ENCODE results near the gene MSL1. TPM values are rescaled to one million over a fixed set of nuclear protein-coding genes. Genes with fewer than 3 reads are reported as not detected.

The MSL1 gene
- total and polyA plus RNA-seq, 4 experiments from 2014 or later, result 6.0 to 133 (median 69.3) TPM

GRCh38 chr17:40095944-40096791 is 25.6 kb upstream of the MSL1 start:
- Histone ChIP-seq H3K4me3 (ENCODE audit: low read length in 2 of 2) (peak overlapping the region; percentile 43 to 65), H3K27me3 (ENCODE audit: insufficient read depth, low read length) (no peaks in the 10 kb centered on the region), H3K9me3 (ENCODE audit: control insufficient read depth in 1 of 2, low read length in 2 of 2) (no peaks in the 10 kb centered on the region), H3K27ac (ENCODE audit: low read depth, low read length) (peak overlapping the region; percentile 92), H3K36me3 (ENCODE audit: insufficient read depth, low read length) (peaks cover 25% of the 10 kb centered on the region), H3K4me1 (ENCODE audit: insufficient read depth, low read length) (peaks cover 74% of the 10 kb centered on the region)
- ChIA-PET POLR2A (ENCODE audit: partially characterized antibody) (interaction anchor here (0.6 to 16.2 kb wide), 15 partner anchors 9 to 451 kb away, joined by 3 to 494 read pairs (median 6); partner anchors contain the start of genes CASC3, MED24, MSL1 and THRA), CTCF (ENCODE audit: partially characterized antibody) (interaction anchor here (0.6 to 21.9 kb wide), 7 partner anchors 11 to 67 kb away, joined by 3 to 543 read pairs (median 9); partner anchors contain the start of gene THRA)
- DNase-seq, result peak; percentile 91 to 99 (median 97)
- no peaks in the 10 kb centered on the region for H3K9me3 Mint-ChIP-seq
- H3K4me3 Mint-ChIP-seq, result peak overlapping the region; percentile 80 to 99 (median 92)
- intact Hi-C loops (cut with micrococcal nuclease), result loop anchor here (1.0 kb wide), 1 partner anchor 44 kb away; the partner anchor contains the start of gene CASC3
- H3K27ac Mint-ChIP-seq, result peak overlapping the region; percentile 86 to 99 (median 95)
- H3K27me3 Mint-ChIP-seq, result no peaks in the 10 kb centered on the region
- H3K4me1 Mint-ChIP-seq, result peaks cover 54 to 81% (median 67%) of the 10 kb centered on the region in 4 donors
- peaks cover 36 to 48% of the 10 kb centered on the region in 2 donors for H3K36me3 Mint-ChIP-seq

DNA sequence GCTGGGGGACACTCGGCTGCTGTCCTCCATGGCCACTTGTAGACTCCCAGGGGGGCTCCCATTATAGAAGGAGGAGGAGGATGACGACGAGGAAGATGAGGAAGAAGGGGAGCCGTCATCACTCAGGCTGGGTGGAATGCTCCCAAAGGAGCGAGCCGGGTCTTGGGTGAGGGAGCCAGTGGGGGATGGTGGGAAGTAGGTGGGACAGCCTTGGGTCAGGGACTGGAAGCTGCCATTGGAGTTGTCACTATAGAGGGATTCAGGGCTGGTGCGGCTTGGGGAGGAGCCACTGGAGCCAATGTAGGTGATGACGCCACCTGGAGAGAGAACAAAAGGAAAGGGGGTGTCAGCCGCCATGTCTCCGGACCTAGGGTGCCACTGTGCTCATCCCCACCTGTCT is 24.7 kb upstream of the MSL1 start:
- CTCF ChIA-PET (ENCODE audit: partially characterized antibody), result interaction anchor here (1.4 to 21.9 kb wide), 4 partner anchors 10 to 29 kb away, joined by 3 to 543 read pairs (median 132); partner anchors contain the start of gene THRA
- intact Hi-C loops (cut with micrococcal nuclease), result no loop called here
- H3K4me1 Mint-ChIP-seq, result peaks cover 60 to 87% (median 72%) of the 10 kb centered on the region in 4 donors
- POLR2A ChIA-PET (ENCODE audit: partially characterized antibody), result interaction anchor here (1.1 to 16.2 kb wide), 7 partner anchors 11 to 122 kb away, joined by 6 to 494 read pairs (median 69); partner anchors contain the start of genes CASC3, MED24, MSL1 and THRA
- Histone ChIP-seq H3K27ac (ENCODE audit: low read depth, low read length) (peak overlapping the region; percentile 92), H3K9me3 (ENCODE audit: control insufficient read depth in 1 of 2, low read length in 2 of 2) (no peaks in the 10 kb centered on the region), H3K27me3 (ENCODE audit: insufficient read depth, low read length) (no peaks in the 10 kb centered on the region), H3K36me3 (ENCODE audit: insufficient read depth, low read length) (peaks cover 25% of the 10 kb centered on the region), H3K4me3 (ENCODE audit: low read length in 2 of 2) (peak overlapping the region; percentile 34 to 65), H3K4me1 (ENCODE audit: insufficient read depth, low read length) (peaks cover 82% of the 10 kb centered on the region)
- H3K27me3 Mint-ChIP-seq, result no peaks in the 10 kb centered on the region
- DNase-seq, result peak in 1 of 5 donors; percentile 43
- peak overlapping the region in 7 of 8 donors; percentile 48 to 99 (median 97) for H3K4me3 Mint-ChIP-seq
- peaks cover 36 to 43% of the 10 kb centered on the region in 2 donors for H3K36me3 Mint-ChIP-seq
- H3K27ac Mint-ChIP-seq, result peak overlapping the region; percentile 86 to 99 (median 95)
- H3K9me3 Mint-ChIP-seq, result no peaks in the 10 kb centered on the region

DNA sequence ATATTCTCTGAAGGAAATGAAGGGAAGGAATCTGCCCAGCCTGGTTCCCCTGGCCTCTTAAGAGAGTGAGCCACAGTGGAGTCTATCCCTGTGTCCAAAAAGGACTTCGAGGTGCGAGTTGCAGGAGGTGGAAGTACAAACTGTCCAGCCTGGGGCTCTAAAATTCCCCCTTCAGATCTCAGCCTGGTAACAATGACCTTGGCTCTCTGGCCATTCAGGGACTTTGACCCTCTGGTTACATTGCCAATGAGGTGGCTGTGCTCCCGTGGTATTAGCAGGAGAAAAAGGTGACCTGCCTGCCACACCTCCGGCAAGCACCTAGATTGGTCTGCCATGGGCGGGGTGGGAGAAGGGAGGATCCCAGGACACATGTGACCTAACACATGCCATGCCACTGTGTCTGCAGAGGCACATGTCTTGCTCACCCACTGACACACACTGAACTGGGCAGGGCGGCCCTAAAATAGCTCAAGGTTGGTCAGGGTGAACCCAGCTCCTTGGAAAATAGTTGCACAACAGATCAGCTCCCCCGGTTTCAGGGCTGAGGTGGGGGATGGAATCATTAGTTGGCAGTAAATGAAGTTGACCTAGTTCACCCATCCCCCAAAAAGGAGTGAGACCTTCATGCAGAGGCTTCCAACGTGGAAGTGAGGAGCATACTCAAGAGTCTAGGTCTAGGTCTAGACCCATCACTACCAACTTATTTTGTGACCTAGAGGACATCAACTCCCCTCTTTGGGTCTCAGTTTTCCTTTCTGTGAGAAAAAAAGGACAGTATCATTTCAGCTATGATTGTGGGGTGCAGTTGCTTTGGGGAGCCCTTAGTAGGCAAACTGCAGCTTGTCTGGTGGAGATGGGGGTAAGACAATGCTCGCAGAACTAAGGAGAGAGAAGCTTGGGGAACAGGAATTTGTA is 23.6 kb upstream of the MSL1 start:
- no peaks in the 10 kb centered on the region for H3K27me3 Mint-ChIP-seq
- peak overlapping the region; percentile 92 for H3K27ac ChIP-seq (ENCODE audit: low read depth, low read length)
- peaks cover 60 to 93% (median 78%) of the 10 kb centered on the region in 4 donors for H3K4me1 Mint-ChIP-seq
- no peaks in the 10 kb centered on the region for H3K9me3 ChIP-seq (ENCODE audit: control insufficient read depth in 1 of 2, low read length in 2 of 2)
- CTCF ChIA-PET (ENCODE audit: partially characterized antibody), result interaction anchor here (0.9 to 21.9 kb wide), 8 partner anchors 9 to 85 kb away, joined by 3 to 543 read pairs (median 8); partner anchors contain the start of genes CASC3 and THRA
- peak in 1 of 5 donors; percentile 53 for DNase-seq
- peaks cover 36 to 38% of the 10 kb centered on the region in 2 donors for H3K36me3 Mint-ChIP-seq
- no peaks in the 10 kb centered on the region for H3K27me3 ChIP-seq (ENCODE audit: insufficient read depth, low read length)
- peaks cover 88% of the 10 kb centered on the region for H3K4me1 ChIP-seq (ENCODE audit: insufficient read depth, low read length)
- intact Hi-C loops (cut with micrococcal nuclease), result no loop called here
- peak overlapping the region; percentile 80 to 99 (median 98) for H3K4me3 Mint-ChIP-seq
- H3K36me3 ChIP-seq (ENCODE audit: insufficient read depth, low read length), result peaks cover 20% of the 10 kb centered on the region
- POLR2A ChIA-PET (ENCODE audit: partially characterized antibody), result interaction anchor here (0.7 to 16.2 kb wide), 21 partner anchors 9 to 1590 kb away, joined by 3 to 494 read pairs (median 5); partner anchors contain the start of genes CASC3, EIF1, MED24 and MSL1
- H3K4me3 ChIP-seq (ENCODE audit: low read length in 2 of 2), result peak overlapping the region; percentile 13 to 35
- no peaks in the 10 kb centered on the region for H3K9me3 Mint-ChIP-seq
- H3K27ac Mint-ChIP-seq, result peak overlapping the region; percentile 86 to 99 (median 95)

GRCh38 chr17:40098846-40099618 is 22.7 kb upstream of the MSL1 start:
- Histone ChIP-seq H3K4me1 (ENCODE audit: insufficient read depth, low read length) (peaks cover 90% of the 10 kb centered on the region), H3K27ac (ENCODE audit: low read depth, low read length) (peak overlapping the region; percentile 92), H3K9me3 (ENCODE audit: control insufficient read depth in 1 of 2, low read length in 2 of 2) (no peaks in the 10 kb centered on the region), H3K4me3 (ENCODE audit: low read length in 2 of 2) (peak overlapping the region; percentile 73 to 96), H3K27me3 (ENCODE audit: insufficient read depth, low read length) (no peaks in the 10 kb centered on the region), H3K36me3 (ENCODE audit: insufficient read depth, low read length) (peaks cover 12% of the 10 kb centered on the region)
- no peaks in the 10 kb centered on the region for H3K9me3 Mint-ChIP-seq
- H3K4me1 Mint-ChIP-seq, result peaks cover 61 to 95% (median 79%) of the 10 kb centered on the region in 4 donors
- H3K27me3 Mint-ChIP-seq, result no peaks in the 10 kb centered on the region
- intact Hi-C loops (cut with micrococcal nuclease), result loop anchor here (1.0 kb wide), 4 partner anchors 9 to 146 kb away; partner anchors contain the start of gene MSL1
- H3K4me3 Mint-ChIP-seq, result peak overlapping the region; percentile 80 to 99 (median 98)
- H3K36me3 Mint-ChIP-seq, result peaks cover 29 to 30% of the 10 kb centered on the region in 2 donors
- ChIA-PET POLR2A (ENCODE audit: partially characterized antibody) (interaction anchor here (0.7 to 16.2 kb wide), 25 partner anchors 9 to 1589 kb away, joined by 3 to 494 read pairs (median 4); partner anchors contain the start of genes CASC3, EIF1, MED24 and MSL1), CTCF (ENCODE audit: partially characterized antibody) (interaction anchor here (0.9 to 21.9 kb wide), 8 partner anchors 8 to 86 kb away, joined by 3 to 543 read pairs (median 8); partner anchors contain the start of genes CASC3 and THRA)
- peak overlapping the region; percentile 86 to 99 (median 94) for H3K27ac Mint-ChIP-seq
- peak; percentile 98 to 100 (median 99) for DNase-seq

DNA sequence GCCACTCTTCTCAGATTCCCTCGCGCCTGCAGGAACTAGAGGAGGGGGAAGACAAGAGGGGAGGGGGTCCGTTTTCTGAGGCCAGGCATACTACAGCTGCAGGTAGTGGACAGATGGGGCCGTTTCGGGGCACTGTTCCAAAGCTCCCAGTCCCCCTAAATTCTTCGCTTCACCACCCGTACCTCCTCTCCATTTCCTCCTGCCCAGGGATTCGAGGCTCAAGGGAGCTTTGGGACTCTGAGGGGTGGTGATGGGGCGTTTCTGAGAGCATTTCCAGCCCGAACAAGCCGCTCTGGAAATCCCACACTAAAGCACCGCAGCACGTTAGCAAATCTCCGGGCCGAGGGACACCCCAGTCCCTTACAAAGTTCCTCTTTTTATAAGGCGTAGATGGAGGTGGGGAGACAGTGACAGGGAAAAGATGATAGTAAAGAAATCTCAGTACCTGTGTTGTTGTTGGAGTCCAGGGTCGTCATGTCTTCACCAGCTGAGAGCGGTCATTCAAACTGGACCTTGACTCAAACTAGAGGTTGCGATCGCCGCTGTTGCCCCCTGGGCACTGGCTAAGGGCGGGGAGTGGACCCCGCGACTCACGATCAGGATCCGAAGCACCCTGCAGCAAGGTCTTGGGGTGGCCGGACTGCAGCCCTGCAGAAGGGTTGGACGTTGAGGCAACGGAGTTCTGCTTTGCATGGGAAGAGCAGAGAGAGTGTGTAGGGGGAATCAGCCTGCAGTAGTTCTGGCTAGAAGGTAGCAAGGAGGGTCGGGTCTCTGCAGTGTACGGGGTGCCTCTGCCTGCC is 22.0 kb upstream of the MSL1 start:
- Histone ChIP-seq H3K27me3 (ENCODE audit: insufficient read depth, low read length) (no peaks in the 10 kb centered on the region), H3K36me3 (ENCODE audit: insufficient read depth, low read length) (peaks cover 5% of the 10 kb centered on the region), H3K4me1 (ENCODE audit: insufficient read depth, low read length) (peaks cover 90% of the 10 kb centered on the region), H3K9me3 (ENCODE audit: control insufficient read depth in 1 of 2, low read length in 2 of 2) (no peaks in the 10 kb centered on the region), H3K27ac (ENCODE audit: low read depth, low read length) (peak overlapping the region; percentile 92), H3K4me3 (ENCODE audit: low read length in 2 of 2) (peak overlapping the region; percentile 73 to 96)
- Mint-ChIP-seq H3K9me3 (no peaks in the 10 kb centered on the region), H3K36me3 (peaks cover 24 to 27% of the 10 kb centered on the region in 2 donors), H3K27me3 (no peaks in the 10 kb centered on the region), H3K27ac (peak overlapping the region; percentile 86 to 99 (median 94)), H3K4me1 (peaks cover 64 to 96% (median 81%) of the 10 kb centered on the region in 4 donors), H3K4me3 (peak overlapping the region; percentile 80 to 99 (median 98))
- no peak for DNase-seq
- ChIA-PET CTCF (ENCODE audit: partially characterized antibody) (interaction anchor here (0.5 to 21.9 kb wide), 11 partner anchors 7 to 92 kb away, joined by 3 to 543 read pairs (median 7); partner anchors contain the start of genes MED24 and THRA), POLR2A (ENCODE audit: partially characterized antibody) (interaction anchor here (0.8 to 16.2 kb wide), 26 partner anchors 8 to 1588 kb away, joined by 3 to 494 read pairs (median 4); partner anchors contain the start of genes CASC3, EIF1, MED24 and MSL1)
- intact Hi-C loops (cut with micrococcal nuclease), result loop anchor here (1.0 kb wide), 4 partner anchors 8 to 147 kb away; partner anchors contain the start of gene MSL1
